Measurements from ENCODE around the gene VPS4A. TPM values are rescaled to one million over a fixed set of nuclear protein-coding genes. Genes with fewer than 3 reads are reported as not detected.

Gene VPS4A
- total RNA-seq, 1 donor from 2014 or later = 27.4 TPM

- no peak for DNase-seq
- Histone ChIP-seq H3K36me3 (peaks cover 63% of the 10 kb centered on the region), H3K27ac (replicated peaks) (no peak overlapping the region), H3K4me3 (peak overlapping the region; percentile 98), H3K9me3 (replicated peaks) (no peaks in the 10 kb centered on the region), H3K27me3 (ENCODE audit: low read depth) (no peaks in the 10 kb centered on the region), H3K4me1 (peaks cover 72% of the 10 kb centered on the region)
- intact Hi-C loops (cut with micrococcal nuclease) = no loop called here
- no peak for TF ChIP-seq CTCF (IDR thresholded peaks at IDR 0.05; ENCODE audit: borderline replicate concordance)
These were observed 17.7 kb downstream of the VPS4A start for GRCh38 chr16:69328854-69329316.

GRCh38 chr16:69329369-69330285, 18.5 kb downstream of the VPS4A start:
- no peak for TF ChIP-seq CTCF (IDR thresholded peaks at IDR 0.05; ENCODE audit: borderline replicate concordance)
- H3K36me3 ChIP-seq = peaks cover 63% of the 10 kb centered on the region
- no peaks in the 10 kb centered on the region for H3K9me3 ChIP-seq (replicated peaks)
- H3K27ac ChIP-seq (replicated peaks) = peak overlapping the region; percentile 94
- intact Hi-C loops (cut with micrococcal nuclease) = no loop called here
- peak overlapping the region; percentile 98 for H3K4me3 ChIP-seq
- H3K4me1 ChIP-seq = peaks cover 65% of the 10 kb centered on the region
- DNase-seq = no peak
- no peaks in the 10 kb centered on the region for H3K27me3 ChIP-seq (ENCODE audit: low read depth)

- TF ChIP-seq CTCF (IDR thresholded peaks at IDR 0.05; ENCODE audit: borderline replicate concordance) = no peak
- DNase-seq = peak; percentile 95
- no peaks in the 10 kb centered on the region for H3K27me3 ChIP-seq (ENCODE audit: low read depth)
- peaks cover 62% of the 10 kb centered on the region for H3K4me1 ChIP-seq
- peak within 1 kb of the TSS; percentile 94 for H3K27ac ChIP-seq (replicated peaks)
- peaks cover 63% of the 10 kb centered on the region for H3K36me3 ChIP-seq
- H3K4me3 ChIP-seq = peak within 1 kb of the TSS; percentile 98
- intact Hi-C loops (cut with micrococcal nuclease) = no loop called here
- H3K9me3 ChIP-seq (replicated peaks) = no peaks in the 10 kb centered on the region
These were observed 19.3 kb downstream of the VPS4A start, which contains the start of gene PDF for GRCh38 chr16:69330286-69331109. Gene PDF, minus strand, starts transcription at chr16:69330588. Its CDS starts 18 bp downstream, at chr16:69330570.

GRCh38 chr16:69334696-69335095, 23.5 kb downstream of the VPS4A start:
- no peaks in the 10 kb centered on the region for H3K27me3 ChIP-seq (ENCODE audit: low read depth)
- no peak overlapping the region for H3K27ac ChIP-seq (replicated peaks)
- peaks cover 55% of the 10 kb centered on the region for H3K36me3 ChIP-seq
- no peak overlapping the region for H3K4me3 ChIP-seq
- H3K4me1 ChIP-seq = peaks cover 45% of the 10 kb centered on the region
- H3K9me3 ChIP-seq (replicated peaks) = no peaks in the 10 kb centered on the region
- intact Hi-C loops (cut with micrococcal nuclease) = no loop called here
- no peak for DNase-seq
- TF ChIP-seq CTCF (IDR thresholded peaks at IDR 0.05; ENCODE audit: borderline replicate concordance) = no peak

- TF ChIP-seq CTCF (IDR thresholded peaks at IDR 0.05; ENCODE audit: borderline replicate concordance) = no peak
- Histone ChIP-seq H3K27me3 (ENCODE audit: low read depth) (no peaks in the 10 kb centered on the region), H3K4me1 (peaks cover 41% of the 10 kb centered on the region), H3K36me3 (peaks cover 62% of the 10 kb centered on the region), H3K27ac (replicated peaks) (peak overlapping the region; percentile 95), H3K9me3 (replicated peaks) (no peaks in the 10 kb centered on the region), H3K4me3 (peak overlapping the region; percentile 93)
- intact Hi-C loops (cut with micrococcal nuclease) = no loop called here
- DNase-seq = no peak
These were observed 27.6 kb downstream of the VPS4A start for GRCh38 chr16:69338557-69339288.

Data from left ventricle myocardium inferior (tissue), 1 donor.